Testis (tissue), 3 donors: ENCODE data around the gene APAF1. TPM values are rescaled to one million over a fixed set of nuclear protein-coding genes. Genes with fewer than 3 reads are reported as not detected.

ENCODE experiments used
- DNase-seq: peaks from one replicate; pipeline ENCODE4 v3.0.0-alpha.2; 2019
- H3K27ac ChIP-seq, 2 donors: fragments of 200-600 bp; sonication (generic); one replicate each; pipeline ENCODE4 v1.5.1; 2019
- H3K27me3 ChIP-seq: fragments of 200-600 bp; sonication (generic); one replicate; pipeline ENCODE4 v1.5.1; 2019
- H3K36me3 ChIP-seq: fragments of 200-600 bp; sonication (generic); one replicate; pipeline ENCODE4 v1.5.1; 2017; ENCODE audit warnings: low read depth; ENCODE audit errors: missing control alignments
- H3K4me1 ChIP-seq: fragments of 200-600 bp; sonication (generic); one replicate; pipeline ENCODE4 v1.5.1; 2019
- H3K4me3 ChIP-seq, 2 donors: fragments of 200-600 bp; sonication (generic); one replicate each; pipeline ENCODE4 v1.5.1; 2017 to 2019
- H3K9me3 ChIP-seq: fragments of 200-600 bp; sonication (generic); one replicate; pipeline ENCODE4 v1.5.1; 2017
- POLR2A ChIP-seq: fragments of 450-650 bp; IDR thresholded peaks from one replicate; pipeline ENCODE4 v1.6.1; 2017; ENCODE audit warnings: antibody characterized with exemption, mild to moderate bottlenecking, moderate library complexity
- WGBS, 2 donors: methylation state at CpG; one replicate each; pipeline ENCODE4 v1.1.5; 2018; 5-methylcytosine and 5-hydroxymethylcytosine counted together
- intact Hi-C: fragments of 100-400 bp; cut with DNase I; formaldehyde crosslinking; loops from one replicate; pipeline ENCODE4 v1.15.1; 2023; ENCODE audit warnings: low total_unique reads
- polyA plus RNA-seq: library from polyadenylated mRNA; stranded (reverse); fragments of 350-450 nt; fragmentation: Illumina TruSeq; extraction: RNeasy Lipid Tissue Mini Kit (QIAGEN cat#74804); gene quantifications from one replicate; pipeline ENCODE4 v1.2.3, GENCODE V29; 2014; ENCODE audit warnings: low read depth, low replicate concordance; ENCODE audit not compliant: insufficient read depth
- total RNA-seq, 2 donors: library from RNA; depleted of rRNA; stranded (reverse); fragments of >200 nt; gene quantifications; one replicate each; pipeline ENCODE4 v1.2.3, GENCODE V29; 2016
- TF ChIP-seq, protein P1 (sequence below), 3 experiments: fragments of 450-650 bp in 2 of 3; fragments of 200-600 bp in 1 of 3; sonication (generic) in 1 of 3; IDR thresholded peaks; one replicate each; pipeline ENCODE4 v1.5.1; 2016 to 2019; ENCODE audit warnings: antibody characterized with exemption in 3 of 3, mild to moderate bottlenecking in 2 of 3, moderate library complexity in 1 of 3

Gene APAF1
- total and polyA plus RNA-seq, 3 donors from 2014 or later, result 5.8 to 11.1 (median 10.6) TPM

- TF ChIP-seq, protein P1, sequence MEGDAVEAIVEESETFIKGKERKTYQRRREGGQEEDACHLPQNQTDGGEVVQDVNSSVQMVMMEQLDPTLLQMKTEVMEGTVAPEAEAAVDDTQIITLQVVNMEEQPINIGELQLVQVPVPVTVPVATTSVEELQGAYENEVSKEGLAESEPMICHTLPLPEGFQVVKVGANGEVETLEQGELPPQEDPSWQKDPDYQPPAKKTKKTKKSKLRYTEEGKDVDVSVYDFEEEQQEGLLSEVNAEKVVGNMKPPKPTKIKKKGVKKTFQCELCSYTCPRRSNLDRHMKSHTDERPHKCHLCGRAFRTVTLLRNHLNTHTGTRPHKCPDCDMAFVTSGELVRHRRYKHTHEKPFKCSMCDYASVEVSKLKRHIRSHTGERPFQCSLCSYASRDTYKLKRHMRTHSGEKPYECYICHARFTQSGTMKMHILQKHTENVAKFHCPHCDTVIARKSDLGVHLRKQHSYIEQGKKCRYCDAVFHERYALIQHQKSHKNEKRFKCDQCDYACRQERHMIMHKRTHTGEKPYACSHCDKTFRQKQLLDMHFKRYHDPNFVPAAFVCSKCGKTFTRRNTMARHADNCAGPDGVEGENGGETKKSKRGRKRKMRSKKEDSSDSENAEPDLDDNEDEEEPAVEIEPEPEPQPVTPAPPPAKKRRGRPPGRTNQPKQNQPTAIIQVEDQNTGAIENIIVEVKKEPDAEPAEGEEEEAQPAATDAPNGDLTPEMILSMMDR (IDR thresholded peaks at IDR 0.05), result no peak
- no peak for TF ChIP-seq POLR2A
- Histone ChIP-seq H3K9me3 (no peaks in the 10 kb centered on the region), H3K27me3 (no peaks in the 10 kb centered on the region), H3K4me1 (no peaks in the 10 kb centered on the region), H3K4me3 (no peak overlapping the region), H3K27ac (no peak overlapping the region), H3K36me3 (no peaks in the 10 kb centered on the region)
- no peak for DNase-seq
- intact Hi-C loops, result no loop called here
- 80 to 83% methylated on average over 10 of the region's 10 CpGs for WGBS, 2 donors
Observed at GRCh38 chr12:98736352-98737321, 91.5 kb downstream of the APAF1 start.

- intact Hi-C loops, result no loop called here
- WGBS, 2 donors, result 82 to 89% methylated on average over 4 of the region's 4 CpGs
- no peaks in the 10 kb centered on the region for H3K9me3 ChIP-seq
Observed at GRCh38 chr12:98737322-98737712, 92.2 kb downstream of the APAF1 start.

DNA sequence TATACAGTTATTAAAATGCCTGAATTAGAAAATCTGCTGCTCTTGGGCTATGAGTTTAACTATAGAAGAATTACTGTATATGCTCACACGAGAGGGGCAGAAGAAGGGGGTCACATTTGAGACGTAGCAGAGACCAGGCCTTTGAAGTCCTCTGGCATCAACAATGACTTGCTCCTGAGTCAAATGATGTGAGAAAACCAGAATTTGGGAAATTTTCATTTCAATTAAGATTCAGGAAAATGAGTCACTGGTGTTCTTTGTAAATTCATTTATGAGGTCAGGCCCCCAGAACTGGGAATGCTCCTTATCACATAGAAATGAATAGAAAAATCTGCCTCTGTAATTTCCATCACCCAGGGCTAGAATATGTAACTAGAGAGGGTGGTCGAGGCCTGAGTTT lies 92.9 kb downstream of the APAF1 start:
- no peaks in the 10 kb centered on the region for H3K4me1 ChIP-seq

More at GRCh38 chr12:98737322-98737712, 92.2 kb downstream of the APAF1 start:
- no peaks in the 10 kb centered on the region for H3K4me1 ChIP-seq
- H3K36me3 ChIP-seq, result no peaks in the 10 kb centered on the region
- no peak overlapping the region for H3K4me3 ChIP-seq
- no peaks in the 10 kb centered on the region for H3K27me3 ChIP-seq
- H3K27ac ChIP-seq, result no peak overlapping the region
- no peak for TF ChIP-seq POLR2A
- TF ChIP-seq, protein P1 (IDR thresholded peaks at IDR 0.05), result no peak
- no peak for DNase-seq

GRCh38 chr12:98738539-98738938 lies 93.4 kb downstream of the APAF1 start:
- WGBS, 2 donors, result 85 to 87% methylated on average over 2 of the region's 2 CpGs
- Histone ChIP-seq H3K4me1 (no peaks in the 10 kb centered on the region), H3K4me3 (no peak overlapping the region), H3K27me3 (no peaks in the 10 kb centered on the region), H3K36me3 (no peaks in the 10 kb centered on the region), H3K27ac (no peak overlapping the region), H3K9me3 (no peaks in the 10 kb centered on the region)
- no peak for DNase-seq
- intact Hi-C loops, result no loop called here
- TF ChIP-seq POLR2A, result no peak
- TF ChIP-seq, protein P1 (IDR thresholded peaks at IDR 0.05), result no peak

More for the DNA sequence above, 92.9 kb downstream of the APAF1 start:
- 85 to 86% methylated on average over 3 of the region's 3 CpGs for WGBS, 2 donors
- Histone ChIP-seq H3K36me3 (no peaks in the 10 kb centered on the region), H3K27ac (no peak overlapping the region), H3K27me3 (no peaks in the 10 kb centered on the region), H3K9me3 (no peaks in the 10 kb centered on the region), H3K4me3 (no peak overlapping the region)
- DNase-seq, result no peak
- TF ChIP-seq POLR2A, result no peak
- TF ChIP-seq, protein P1 (IDR thresholded peaks at IDR 0.05), result no peak
- intact Hi-C loops, result no loop called here
